ENCODE data around the gene NRGN. TPM values are rescaled to one million over a fixed set of nuclear protein-coding genes. Genes with fewer than 3 reads are reported as not detected.
A peak's percentile ranks its signal among the peaks of the same experiment; 100 is the strongest.

The NRGN gene
- total and polyA plus RNA-seq, 12 donors, result 0.89 to 10.9 (median 3.7) TPM; not detected in 2

DNA sequence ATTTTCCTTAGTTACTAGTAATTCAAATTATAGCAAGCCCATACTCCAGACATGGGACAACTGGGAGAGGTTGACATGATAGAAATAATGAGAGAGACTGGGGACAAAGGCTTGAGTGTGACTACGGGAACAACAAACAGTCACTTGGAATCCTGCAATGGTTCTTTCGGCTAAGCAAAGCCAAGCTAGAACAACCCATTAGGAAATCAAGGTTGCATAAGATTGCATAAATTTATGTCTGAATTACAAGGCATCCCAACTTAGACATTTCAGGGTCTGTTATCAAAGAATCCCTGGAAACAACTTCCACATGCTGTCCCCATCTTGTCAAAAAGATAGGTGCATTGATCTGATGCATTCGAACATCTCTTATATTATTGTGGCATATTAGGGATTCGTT lies 10.2 kb upstream of the NRGN start:
- Histone ChIP-seq H3K4me3 (no peak overlapping the region), H3K4me1 (replicated peaks in 1 of 2) (peaks cover 0 to 9% of the 10 kb centered on the region in 2 donors), H3K9me3 (replicated peaks in 1 of 3) (no peaks in the 10 kb centered on the region), H3K36me3 (replicated peaks in 1 of 2) (no peaks in the 10 kb centered on the region), H3K27me3 (no peaks in the 10 kb centered on the region), H3K27ac (no peak overlapping the region)
- TF ChIP-seq, protein P1, sequence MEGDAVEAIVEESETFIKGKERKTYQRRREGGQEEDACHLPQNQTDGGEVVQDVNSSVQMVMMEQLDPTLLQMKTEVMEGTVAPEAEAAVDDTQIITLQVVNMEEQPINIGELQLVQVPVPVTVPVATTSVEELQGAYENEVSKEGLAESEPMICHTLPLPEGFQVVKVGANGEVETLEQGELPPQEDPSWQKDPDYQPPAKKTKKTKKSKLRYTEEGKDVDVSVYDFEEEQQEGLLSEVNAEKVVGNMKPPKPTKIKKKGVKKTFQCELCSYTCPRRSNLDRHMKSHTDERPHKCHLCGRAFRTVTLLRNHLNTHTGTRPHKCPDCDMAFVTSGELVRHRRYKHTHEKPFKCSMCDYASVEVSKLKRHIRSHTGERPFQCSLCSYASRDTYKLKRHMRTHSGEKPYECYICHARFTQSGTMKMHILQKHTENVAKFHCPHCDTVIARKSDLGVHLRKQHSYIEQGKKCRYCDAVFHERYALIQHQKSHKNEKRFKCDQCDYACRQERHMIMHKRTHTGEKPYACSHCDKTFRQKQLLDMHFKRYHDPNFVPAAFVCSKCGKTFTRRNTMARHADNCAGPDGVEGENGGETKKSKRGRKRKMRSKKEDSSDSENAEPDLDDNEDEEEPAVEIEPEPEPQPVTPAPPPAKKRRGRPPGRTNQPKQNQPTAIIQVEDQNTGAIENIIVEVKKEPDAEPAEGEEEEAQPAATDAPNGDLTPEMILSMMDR (IDR thresholded peaks at IDR 0.05), result no peak
- no peak for TF ChIP-seq POLR2A (IDR thresholded peaks at IDR 0.05)
- WGBS, 4 donors, result 82 to 91% (median 84%) methylated on average over 4 of the region's 4 CpGs
- intact Hi-C loops (cut with DNase I), result no loop called here
- no peak for DNase-seq

GRCh38 chr11:124732230-124732629 lies 7.5 kb upstream of the NRGN start:
- no peaks in the 10 kb centered on the region for H3K9me3 ChIP-seq (replicated peaks in 1 of 3)
- H3K27me3 ChIP-seq, result no peaks in the 10 kb centered on the region
- H3K4me3 ChIP-seq, result no peak overlapping the region
- TF ChIP-seq POLR2A (IDR thresholded peaks at IDR 0.05), result no peak
- H3K4me1 ChIP-seq (replicated peaks in 1 of 2), result no peaks in the 10 kb centered on the region
- peak in 4 of 7 donors; percentile 28 to 66 (median 48) for DNase-seq
- no peak overlapping the region for H3K27ac ChIP-seq
- no peaks in the 10 kb centered on the region for H3K36me3 ChIP-seq (replicated peaks in 1 of 2)
- intact Hi-C loops (cut with DNase I), result no loop called here
- 69 to 79% (median 76%) methylated on average over 4 of the region's 4 CpGs for WGBS, 4 donors

- H3K9me3 ChIP-seq (replicated peaks in 1 of 3), result no peaks in the 10 kb centered on the region
- DNase-seq, result no peak
- intact Hi-C loops (cut with DNase I), result no loop called here
- peaks cover 8% of the 10 kb centered on the region for H3K27me3 ChIP-seq
- TF ChIP-seq POLR2A (IDR thresholded peaks at IDR 0.05), result no peak
- TF ChIP-seq, protein P1 (IDR thresholded peaks at IDR 0.05), result no peak
- H3K4me3 ChIP-seq, result no peak overlapping the region
- H3K36me3 ChIP-seq (replicated peaks in 1 of 2), result no peaks in the 10 kb centered on the region
- no peak overlapping the region for H3K27ac ChIP-seq
- WGBS, 4 donors, result 59 to 71% (median 63%) methylated on average over 3 of the region's 3 CpGs
- H3K4me1 ChIP-seq (replicated peaks in 1 of 2), result peaks cover 5 to 17% of the 10 kb centered on the region in 2 donors
Observed at GRCh38 chr11:124736736-124737135, 3.0 kb upstream of the NRGN start.

GRCh38 chr11:124737638-124738305 lies 2.0 kb upstream of the NRGN start:
- Histone ChIP-seq H3K27ac (no peak overlapping the region), H3K4me3 (no peak overlapping the region), H3K27me3 (peaks cover 11% of the 10 kb centered on the region), H3K36me3 (replicated peaks in 1 of 2) (no peaks in the 10 kb centered on the region), H3K4me1 (replicated peaks in 1 of 2) (peaks cover 5 to 17% of the 10 kb centered on the region in 2 donors), H3K9me3 (replicated peaks in 1 of 3) (no peaks in the 10 kb centered on the region)
- 78 to 89% (median 80%) methylated on average over 5 to 7 of the region's 7 CpGs for WGBS, 4 donors
- DNase-seq, result no peak
- TF ChIP-seq, protein P1 (IDR thresholded peaks at IDR 0.05), result no peak
- no peak for TF ChIP-seq POLR2A (IDR thresholded peaks at IDR 0.05)
- intact Hi-C loops (cut with DNase I), result no loop called here
